ENCODE measurements around the gene FBXO42. TPM values are rescaled to one million over a fixed set of nuclear protein-coding genes. Genes with fewer than 3 reads are reported as not detected.

Gene FBXO42
- total RNA-seq, 4 donors from 2014 or later: 40.1 to 68.3 (median 58.1) TPM

GRCh38 chr1:16204216-16204615 lies 148.1 kb downstream of the FBXO42 start:
- intact Hi-C loops (cut with DNase I; ENCODE audit: low total_unique reads): no loop called here
- no peak for DNase-seq (ENCODE audit: low spot score in 2 of 2)
- 86 to 89% methylated on average over 2 of the region's 2 CpGs for WGBS, 2 donors
- H3K4me3 ChIP-seq (ENCODE audit: low read depth, poor library complexity, severe bottlenecking): no peak overlapping the region
- TF ChIP-seq POLR2A (IDR thresholded peaks at IDR 0.05) (no peak), CTCF (IDR thresholded peaks at IDR 0.05) (no peak)

GRCh38 chr1:16203550-16203949 lies 148.7 kb downstream of the FBXO42 start:
- DNase-seq (ENCODE audit: low spot score in 2 of 2): no peak
- intact Hi-C loops (cut with DNase I; ENCODE audit: low total_unique reads): no loop called here
- TF ChIP-seq POLR2A (IDR thresholded peaks at IDR 0.05): no peak
- no peak for TF ChIP-seq CTCF (IDR thresholded peaks at IDR 0.05)
- no peak overlapping the region for H3K4me3 ChIP-seq (ENCODE audit: low read depth, poor library complexity, severe bottlenecking)
- 32 to 67% methylated on average over 3 of the region's 3 CpGs for WGBS, 2 donors

GRCh38 chr1:16202281-16203210 lies 149.7 kb downstream of the FBXO42 start:
- no peak overlapping the region for H3K4me3 ChIP-seq (ENCODE audit: low read depth, poor library complexity, severe bottlenecking)
- intact Hi-C loops (cut with DNase I; ENCODE audit: low total_unique reads): no loop called here
- WGBS, 2 donors: 84 to 86% methylated on average over 14 to 21 of the region's 24 CpGs
- TF ChIP-seq CTCF (IDR thresholded peaks at IDR 0.05) (no peak), POLR2A (IDR thresholded peaks at IDR 0.05) (no peak)
- no peak for DNase-seq (ENCODE audit: low spot score in 2 of 2)

GRCh38 chr1:16199700-16200099 lies 152.6 kb downstream of the FBXO42 start:
- DNase-seq (ENCODE audit: low spot score in 2 of 2): no peak
- no peak overlapping the region for H3K4me3 ChIP-seq (ENCODE audit: low read depth, poor library complexity, severe bottlenecking)
- no peak for TF ChIP-seq POLR2A (IDR thresholded peaks at IDR 0.05)
- TF ChIP-seq CTCF (IDR thresholded peaks at IDR 0.05): no peak
- 88 to 94% methylated on average over 4 of the region's 4 CpGs for WGBS, 2 donors
- intact Hi-C loops (cut with DNase I; ENCODE audit: low total_unique reads): no loop called here

GRCh38 chr1:16199157-16199501 lies 153.2 kb downstream of the FBXO42 start:
- intact Hi-C loops (cut with DNase I; ENCODE audit: low total_unique reads): no loop called here
- WGBS, 2 donors: 76 to 93% methylated on average over 1 of the region's 1 CpG
- H3K4me3 ChIP-seq (ENCODE audit: low read depth, poor library complexity, severe bottlenecking): no peak overlapping the region
- no peak for DNase-seq (ENCODE audit: low spot score in 2 of 2)
- TF ChIP-seq POLR2A (IDR thresholded peaks at IDR 0.05) (no peak), CTCF (IDR thresholded peaks at IDR 0.05) (no peak)
